Thoracic aorta (tissue), 2 donors: ENCODE data around the gene ID2. TPM values are rescaled to one million over a fixed set of nuclear protein-coding genes. Genes with fewer than 3 reads are reported as not detected.

Source experiments
- ATAC-seq: fragments of 150-250 bp; one replicate; pipeline ENCODE4 v1.8.0; 2017; ENCODE audit warnings: low read depth; ENCODE audit not compliant: insufficient number of reproducible peaks, low FRiP score
- DNase-seq: peaks from one replicate; pipeline ENCODE4 v3.0.0-alpha.2; 2020; ENCODE audit warnings: low spot score
- H3K27ac ChIP-seq, 2 donors: fragments of 200-600 bp; sonication (generic); 1 replicate in 1 of 2; 2 replicates in 1 of 2; pipeline ENCODE4 v1.5.1; 2016; ENCODE audit warnings: mild to moderate bottlenecking in 2 of 2, moderate library complexity in 2 of 2
- H3K27me3 ChIP-seq: fragments of 200-600 bp; sonication (generic); replicated peaks from 2 replicates; pipeline ENCODE4 v1.6.0; 2016; ENCODE audit warnings: mild to moderate bottlenecking; ENCODE audit not compliant: insufficient read depth
- H3K36me3 ChIP-seq: fragments of 200-600 bp; sonication (generic); one replicate; pipeline ENCODE4 v1.5.1; 2016
- H3K4me1 ChIP-seq, 2 donors: fragments of 200-600 bp; sonication (generic); 1 replicate in 1 of 2; 2 replicates in 1 of 2; pipeline versions ENCODE4 v1.5.1 to v1.6.0; 2016; ENCODE audit warnings: low read depth in 2 of 2, mild to moderate bottlenecking in 1 of 2; ENCODE audit not compliant: control insufficient read depth in 1 of 2
- H3K4me3 ChIP-seq: fragments of 200-600 bp; sonication (generic); 2 replicates; pipeline ENCODE4 v1.5.1; 2016; ENCODE audit warnings: mild to moderate bottlenecking
- H3K9me3 ChIP-seq: fragments of 200-600 bp; sonication (generic); 2 replicates; pipeline ENCODE4 v1.5.1; 2016
- CTCF ChIP-seq: fragments of 200-600 bp; sonication (generic); IDR thresholded peaks from one replicate; pipeline ENCODE4 v1.5.1; 2019; ENCODE audit warnings: antibody characterized with exemption
- total RNA-seq, 2 donors: library from RNA; depleted of rRNA; stranded (reverse); fragments of >200 nt; gene quantifications; one replicate each; pipeline versions ENCODE4 v1.1.0 to v1.2.3, GENCODE V29; 2016

ID2 gene
- total RNA-seq, 2 donors from 2014 or later, result 198 to 486 TPM

- DNase-seq (no peak), ATAC-seq (no peak)
- Histone ChIP-seq H3K27me3 (no peaks in the 10 kb centered on the region), H3K4me1 (peaks cover 5 to 25% of the 10 kb centered on the region in 2 donors), H3K36me3 (no peaks in the 10 kb centered on the region), H3K9me3 (no peaks in the 10 kb centered on the region), H3K27ac (no peak overlapping the region), H3K4me3 (no peak overlapping the region)
- TF ChIP-seq CTCF, result no peak
Observed at GRCh38 chr2:8666581-8666980, 15.3 kb upstream of the ID2 start.

GRCh38 chr2:8667896-8668512 is 13.9 kb upstream of the ID2 start:
- Histone ChIP-seq H3K9me3 (no peaks in the 10 kb centered on the region), H3K27ac (no peak overlapping the region), H3K36me3 (no peaks in the 10 kb centered on the region), H3K4me3 (no peak overlapping the region), H3K4me1 (peaks cover 3 to 12% of the 10 kb centered on the region in 2 donors), H3K27me3 (no peaks in the 10 kb centered on the region)
- DNase-seq (no peak), ATAC-seq (no peak)
- no peak for TF ChIP-seq CTCF

- H3K36me3 ChIP-seq, result no peaks in the 10 kb centered on the region
- H3K9me3 ChIP-seq, result peaks cover 2% of the 10 kb centered on the region
- H3K27me3 ChIP-seq, result no peaks in the 10 kb centered on the region
- ATAC-seq, result no peak
- peaks cover 3 to 12% of the 10 kb centered on the region in 2 donors for H3K4me1 ChIP-seq
- H3K4me3 ChIP-seq, result no peak overlapping the region
- peak overlapping the region in 1 of 2 donors; percentile 12 for H3K27ac ChIP-seq
- TF ChIP-seq CTCF, result no peak
- no peak for DNase-seq
Observed at GRCh38 chr2:8669157-8669817, 12.6 kb upstream of the ID2 start.

GRCh38 chr2:8670580-8670979 is 11.3 kb upstream of the ID2 start:
- DNase-seq (no peak), ATAC-seq (no peak)
- TF ChIP-seq CTCF, result no peak
- Histone ChIP-seq H3K4me1 (peaks cover 3 to 12% of the 10 kb centered on the region in 2 donors), H3K36me3 (no peaks in the 10 kb centered on the region), H3K27ac (no peak overlapping the region), H3K27me3 (no peaks in the 10 kb centered on the region), H3K4me3 (no peak overlapping the region), H3K9me3 (peaks cover 8% of the 10 kb centered on the region)

GRCh38 chr2:8671176-8671575 is 10.7 kb upstream of the ID2 start:
- H3K9me3 ChIP-seq, result peaks cover 8% of the 10 kb centered on the region
- no peak for TF ChIP-seq CTCF
- H3K36me3 ChIP-seq, result no peaks in the 10 kb centered on the region
- H3K4me3 ChIP-seq, result no peak overlapping the region
- H3K4me1 ChIP-seq, result peaks cover 3 to 18% of the 10 kb centered on the region in 2 donors
- H3K27me3 ChIP-seq, result no peaks in the 10 kb centered on the region
- H3K27ac ChIP-seq, result no peak overlapping the region
- no peak for ATAC-seq
- DNase-seq, result no peak
